ENCODE data around the gene ZNF296. TPM values are rescaled to one million over a fixed set of nuclear protein-coding genes. Genes with fewer than 3 reads are reported as not detected.

Gene ZNF296
- total and polyA plus RNA-seq, 2 of the 13 experiments (the other 11 are each of a cell fraction or from before 2014, with no cell fraction given): 0.26 to 0.62 TPM

GRCh38 chr19:45079063-45079910 lies 3.0 kb upstream of the ZNF296 start, which contains the start of gene GEMIN7 (continued):
- peak; percentile 79; the same call in 1 of the 2 replicates for TF ChIP-seq BRF2 (CRISPR knock-in tag; IDR thresholded peaks at IDR 0.05)
- TF ChIP-seq ZNF441 (CRISPR knock-in tag; IDR thresholded peaks at IDR 0.05; ENCODE audit: borderline replicate concordance): peak; percentile 83; the same call in 1 of the 2 replicates
- TF ChIP-seq KLF15 (CRISPR knock-in tag; IDR thresholded peaks at IDR 0.05; ENCODE audit: borderline replicate concordance): peak; percentile 62; the same call in 1 of the 2 replicates
- peak; percentile 95; the same call in 1 of the 2 replicates for TF ChIP-seq ZNF563 (CRISPR knock-in tag; IDR thresholded peaks at IDR 0.05)
- no peak for TF ChIP-seq CENPBD1 (CRISPR knock-in tag; IDR thresholded peaks at IDR 0.05; ENCODE audit: borderline replicate concordance, low read depth)
- peak; percentile 92; the same call in 1 of the 2 replicates for TF ChIP-seq HOXD1 (CRISPR knock-in tag; IDR thresholded peaks at IDR 0.05)
- TF ChIP-seq MLX (CRISPR knock-in tag; IDR thresholded peaks at IDR 0.05): peak; percentile 78
- TF ChIP-seq, protein P1, sequence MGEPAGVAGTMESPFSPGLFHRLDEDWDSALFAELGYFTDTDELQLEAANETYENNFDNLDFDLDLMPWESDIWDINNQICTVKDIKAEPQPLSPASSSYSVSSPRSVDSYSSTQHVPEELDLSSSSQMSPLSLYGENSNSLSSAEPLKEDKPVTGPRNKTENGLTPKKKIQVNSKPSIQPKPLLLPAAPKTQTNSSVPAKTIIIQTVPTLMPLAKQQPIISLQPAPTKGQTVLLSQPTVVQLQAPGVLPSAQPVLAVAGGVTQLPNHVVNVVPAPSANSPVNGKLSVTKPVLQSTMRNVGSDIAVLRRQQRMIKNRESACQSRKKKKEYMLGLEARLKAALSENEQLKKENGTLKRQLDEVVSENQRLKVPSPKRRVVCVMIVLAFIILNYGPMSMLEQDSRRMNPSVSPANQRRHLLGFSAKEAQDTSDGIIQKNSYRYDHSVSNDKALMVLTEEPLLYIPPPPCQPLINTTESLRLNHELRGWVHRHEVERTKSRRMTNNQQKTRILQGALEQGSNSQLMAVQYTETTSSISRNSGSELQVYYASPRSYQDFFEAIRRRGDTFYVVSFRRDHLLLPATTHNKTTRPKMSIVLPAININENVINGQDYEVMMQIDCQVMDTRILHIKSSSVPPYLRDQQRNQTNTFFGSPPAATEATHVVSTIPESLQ (CRISPR knock-in tag; conservative IDR thresholded peaks at IDR 0.05): peak; percentile 41; the same call in 1 of the 2 replicates
- no peak for TF ChIP-seq MIER3 (CRISPR knock-in tag; IDR thresholded peaks at IDR 0.05; ENCODE audit: borderline replicate concordance)
- no peak for TF ChIP-seq ZNF570 (CRISPR knock-in tag; IDR thresholded peaks at IDR 0.05; ENCODE audit: borderline replicate concordance)
- TF ChIP-seq ZNF598 (CRISPR knock-in tag; IDR thresholded peaks at IDR 0.05; ENCODE audit: borderline replicate concordance): 0 out of 2 replicates have a peak, but pooled peaks have one; percentile 56
- TF ChIP-seq, protein P2, sequence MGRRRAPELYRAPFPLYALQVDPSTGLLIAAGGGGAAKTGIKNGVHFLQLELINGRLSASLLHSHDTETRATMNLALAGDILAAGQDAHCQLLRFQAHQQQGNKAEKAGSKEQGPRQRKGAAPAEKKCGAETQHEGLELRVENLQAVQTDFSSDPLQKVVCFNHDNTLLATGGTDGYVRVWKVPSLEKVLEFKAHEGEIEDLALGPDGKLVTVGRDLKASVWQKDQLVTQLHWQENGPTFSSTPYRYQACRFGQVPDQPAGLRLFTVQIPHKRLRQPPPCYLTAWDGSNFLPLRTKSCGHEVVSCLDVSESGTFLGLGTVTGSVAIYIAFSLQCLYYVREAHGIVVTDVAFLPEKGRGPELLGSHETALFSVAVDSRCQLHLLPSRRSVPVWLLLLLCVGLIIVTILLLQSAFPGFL (CRISPR knock-in tag; IDR thresholded peaks at IDR 0.05): peak; percentile 86; the same call in 1 of the 2 replicates
- TF ChIP-seq HNF4A (CRISPR knock-in tag; IDR thresholded peaks at IDR 0.05): peak; percentile 30; the same call in 1 of the 2 replicates
- TF ChIP-seq YY1 (IDR thresholded peaks at IDR 0.05; ENCODE audit: insufficient read depth, insufficient replicate concordance, low read depth, low read length): peak; percentile 85
- TF ChIP-seq ZNF772 (CRISPR knock-in tag; IDR thresholded peaks at IDR 0.05): no peak; the same call in 1 of the 2 replicates
- TF ChIP-seq ZNF576 (CRISPR knock-in tag; IDR thresholded peaks at IDR 0.05): no peak
- no peak for TF ChIP-seq TBX3 (IDR thresholded peaks at IDR 0.05; ENCODE audit: borderline replicate concordance)
- TF ChIP-seq MTA1 (CRISPR knock-in tag; IDR thresholded peaks at IDR 0.05; ENCODE audit: borderline replicate concordance): peak; percentile 97
- TF ChIP-seq ELF4 (CRISPR knock-in tag; IDR thresholded peaks at IDR 0.05; ENCODE audit: borderline replicate concordance): no peak
- TF ChIP-seq ZNF747 (CRISPR knock-in tag; IDR thresholded peaks at IDR 0.05; ENCODE audit: borderline replicate concordance): no peak
- no peak for TF ChIP-seq FOXK2 (IDR thresholded peaks at IDR 0.05)
- peak; percentile 33 for TF ChIP-seq CCAR2 (optimal IDR thresholded peaks at IDR 0.05; ENCODE audit: low read depth, low read length)
- TF ChIP-seq ZNF629 (CRISPR knock-in tag; conservative IDR thresholded peaks at IDR 0.05): no peak; the same call in 1 of the 2 replicates
- TF ChIP-seq SMC3 (IDR thresholded peaks at IDR 0.05; ENCODE audit: low read length): no peak
